ENCODE results near the gene CAMTA1.
A peak's percentile ranks its signal among the peaks of the same experiment; 100 is the strongest.

CAMTA1 gene

GRCh38 chr1:6962478-6962995 lies 177.3 kb downstream of the CAMTA1 start:
- Histone ChIP-seq H3K27ac (ENCODE audit: insufficient read depth, low read depth, low read length, poor library complexity, severe bottlenecking) (no peak overlapping the region), H3K27me3 (ENCODE audit: control insufficient read depth, insufficient read depth, low read length, poor library complexity, severe bottlenecking) (peaks cover 7% of the 10 kb centered on the region), H3K9me3 (ENCODE audit: control insufficient read depth, low read length) (no peaks in the 10 kb centered on the region), H3K4me3 (ENCODE audit: insufficient read depth, low read depth, low read length) (no peak overlapping the region), H3K36me3 (ENCODE audit: control insufficient read depth, insufficient read depth, low read length) (no peaks in the 10 kb centered on the region), H3K4me1 (ENCODE audit: control insufficient read depth, insufficient read depth, low read length) (peaks cover 19% of the 10 kb centered on the region)
- WGBS, 2 experiments: 0% methylated on average over 14 of the region's 14 CpGs

DNA sequence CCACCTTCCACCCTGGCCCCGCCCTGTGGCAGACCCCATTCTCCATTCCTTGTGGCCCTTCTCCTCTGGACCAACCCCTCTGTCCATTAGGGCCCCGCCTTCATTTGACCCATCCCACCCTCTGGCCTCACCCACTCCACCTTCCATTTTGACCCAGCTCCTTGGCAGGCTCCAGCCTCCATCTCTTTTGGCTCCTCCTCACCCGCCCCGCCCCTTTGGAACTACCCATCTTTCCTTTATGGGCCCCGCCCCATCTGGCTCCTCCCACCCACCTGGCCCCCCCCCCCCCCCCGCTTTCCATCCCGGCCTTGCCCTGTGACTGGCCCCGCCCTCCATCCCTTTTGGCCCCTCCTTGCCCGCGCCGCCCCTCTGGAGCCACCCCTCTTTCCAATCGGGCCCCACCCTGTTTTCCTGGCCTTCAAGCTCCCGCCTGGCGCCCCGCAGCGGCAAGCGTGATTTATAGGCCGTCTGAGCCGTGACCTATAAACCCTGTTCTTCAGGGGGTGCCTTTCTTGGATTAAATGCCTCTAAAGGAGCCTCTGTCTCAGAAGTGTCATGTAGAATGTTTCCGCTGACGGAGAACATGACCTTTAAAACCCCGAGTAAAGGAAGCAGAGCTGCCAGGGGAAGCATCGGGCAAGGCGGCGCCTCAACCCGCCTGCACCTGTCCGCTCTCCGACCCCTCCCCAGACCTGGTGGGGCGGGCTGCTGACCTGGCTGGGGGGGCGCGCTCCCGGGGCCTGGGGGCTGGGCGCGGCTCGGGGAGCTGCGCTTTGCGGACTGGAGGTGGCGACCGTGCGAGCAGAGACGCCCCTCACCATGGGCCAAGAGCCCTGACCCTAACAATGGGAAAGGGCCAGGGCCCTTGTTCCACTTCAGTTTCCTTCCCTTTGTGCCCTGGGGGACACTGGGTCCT lies 178.0 kb downstream of the CAMTA1 start:
- Histone ChIP-seq H3K27me3 (ENCODE audit: control insufficient read depth, insufficient read depth, low read length, poor library complexity, severe bottlenecking) (peaks cover 7% of the 10 kb centered on the region), H3K36me3 (ENCODE audit: control insufficient read depth, insufficient read depth, low read length) (no peaks in the 10 kb centered on the region), H3K4me1 (ENCODE audit: control insufficient read depth, insufficient read depth, low read length) (peaks cover 19% of the 10 kb centered on the region), H3K27ac (ENCODE audit: insufficient read depth, low read depth, low read length, poor library complexity, severe bottlenecking) (no peak overlapping the region), H3K9me3 (ENCODE audit: control insufficient read depth, low read length) (no peaks in the 10 kb centered on the region), H3K4me3 (ENCODE audit: insufficient read depth, low read depth, low read length) (peak overlapping the region; percentile 35)
- 3 to 4% methylated on average over 37 to 38 of the region's 41 CpGs for WGBS, 2 experiments

DNA sequence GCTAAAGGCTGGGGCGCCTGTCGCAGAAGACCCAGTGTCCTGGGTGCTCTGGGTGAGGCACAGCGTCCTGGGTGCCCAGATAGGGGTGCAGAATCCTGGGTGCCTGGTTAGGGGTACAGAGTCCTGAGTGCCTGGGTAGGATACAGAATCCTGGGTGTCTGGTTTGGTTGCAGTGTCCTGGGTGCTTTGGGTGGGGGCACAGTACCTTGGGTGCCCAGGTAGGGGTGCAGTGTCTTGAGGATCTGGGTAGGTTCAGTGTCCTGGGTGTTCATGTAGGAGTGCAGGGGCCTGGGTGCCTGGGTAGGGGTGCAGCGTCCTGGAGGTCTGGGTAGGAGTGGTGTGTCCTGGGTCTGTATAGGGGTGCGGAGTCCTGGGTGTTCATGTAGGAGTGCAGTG lies 178.7 kb downstream of the CAMTA1 start:
- Histone ChIP-seq H3K4me3 (ENCODE audit: insufficient read depth, low read depth, low read length) (peak overlapping the region; percentile 35), H3K4me1 (ENCODE audit: control insufficient read depth, insufficient read depth, low read length) (peaks cover 19% of the 10 kb centered on the region), H3K9me3 (ENCODE audit: control insufficient read depth, low read length) (no peaks in the 10 kb centered on the region), H3K36me3 (ENCODE audit: control insufficient read depth, insufficient read depth, low read length) (no peaks in the 10 kb centered on the region), H3K27ac (ENCODE audit: insufficient read depth, low read depth, low read length, poor library complexity, severe bottlenecking) (no peak overlapping the region), H3K27me3 (ENCODE audit: control insufficient read depth, insufficient read depth, low read length, poor library complexity, severe bottlenecking) (peaks cover 7% of the 10 kb centered on the region)
- WGBS, 2 experiments: 83 to 87% methylated on average over 5 of the region's 5 CpGs

GRCh38 chr1:6965083-6965934 lies 180.1 kb downstream of the CAMTA1 start:
- peaks cover 7% of the 10 kb centered on the region for H3K27me3 ChIP-seq (ENCODE audit: control insufficient read depth, insufficient read depth, low read length, poor library complexity, severe bottlenecking)
- WGBS, 2 experiments: 86% methylated on average over 15 of the region's 15 CpGs
- H3K9me3 ChIP-seq (ENCODE audit: control insufficient read depth, low read length): no peaks in the 10 kb centered on the region
- H3K4me3 ChIP-seq (ENCODE audit: insufficient read depth, low read depth, low read length): no peak overlapping the region
- H3K36me3 ChIP-seq (ENCODE audit: control insufficient read depth, insufficient read depth, low read length): no peaks in the 10 kb centered on the region
- no peak overlapping the region for H3K27ac ChIP-seq (ENCODE audit: insufficient read depth, low read depth, low read length, poor library complexity, severe bottlenecking)
- H3K4me1 ChIP-seq (ENCODE audit: control insufficient read depth, insufficient read depth, low read length): peaks cover 15% of the 10 kb centered on the region

- Histone ChIP-seq H3K4me3 (ENCODE audit: insufficient read depth, low read depth, low read length) (no peak overlapping the region), H3K9me3 (ENCODE audit: control insufficient read depth, low read length) (no peaks in the 10 kb centered on the region), H3K4me1 (ENCODE audit: control insufficient read depth, insufficient read depth, low read length) (peaks cover 11% of the 10 kb centered on the region), H3K36me3 (ENCODE audit: control insufficient read depth, insufficient read depth, low read length) (no peaks in the 10 kb centered on the region), H3K27me3 (ENCODE audit: control insufficient read depth, insufficient read depth, low read length, poor library complexity, severe bottlenecking) (peaks cover 7% of the 10 kb centered on the region), H3K27ac (ENCODE audit: insufficient read depth, low read depth, low read length, poor library complexity, severe bottlenecking) (no peak overlapping the region)
- WGBS, 2 experiments: 88 to 91% methylated on average over 7 of the region's 7 CpGs
Measured at GRCh38 chr1:6965935-6966241, 180.6 kb downstream of the CAMTA1 start.

DNA sequence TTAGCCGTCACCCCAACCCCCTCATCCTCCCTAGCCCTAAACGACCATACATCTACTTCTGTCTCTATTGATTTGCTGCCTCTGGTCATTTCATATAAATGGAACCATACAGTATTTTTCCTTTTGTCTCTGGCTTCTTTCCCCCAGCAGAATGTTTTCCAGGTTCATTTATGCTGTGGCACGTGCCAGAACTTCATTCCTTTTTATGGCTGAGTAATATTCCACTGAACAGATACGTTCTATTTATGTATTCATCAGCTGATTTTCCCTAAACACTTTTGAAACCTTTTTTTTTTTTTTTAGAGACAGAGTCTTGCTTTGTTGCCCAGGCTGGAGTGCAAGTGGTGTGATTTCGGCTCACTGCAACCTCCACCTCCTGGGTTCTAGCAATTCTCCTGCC lies 181.1 kb downstream of the CAMTA1 start:
- no peak overlapping the region for H3K4me3 ChIP-seq (ENCODE audit: insufficient read depth, low read depth, low read length)
- H3K27ac ChIP-seq (ENCODE audit: insufficient read depth, low read depth, low read length, poor library complexity, severe bottlenecking): no peak overlapping the region
- no peaks in the 10 kb centered on the region for H3K9me3 ChIP-seq (ENCODE audit: control insufficient read depth, low read length)
- H3K36me3 ChIP-seq (ENCODE audit: control insufficient read depth, insufficient read depth, low read length): no peaks in the 10 kb centered on the region
- WGBS, 2 experiments: 90 to 96% methylated on average over 5 of the region's 5 CpGs
- H3K27me3 ChIP-seq (ENCODE audit: control insufficient read depth, insufficient read depth, low read length, poor library complexity, severe bottlenecking): peaks cover 7% of the 10 kb centered on the region
- H3K4me1 ChIP-seq (ENCODE audit: control insufficient read depth, insufficient read depth, low read length): peaks cover 13% of the 10 kb centered on the region

- H3K4me3 ChIP-seq (ENCODE audit: insufficient read depth, low read depth, low read length): no peak overlapping the region
- peaks cover 7% of the 10 kb centered on the region for H3K27me3 ChIP-seq (ENCODE audit: control insufficient read depth, insufficient read depth, low read length, poor library complexity, severe bottlenecking)
- no peaks in the 10 kb centered on the region for H3K36me3 ChIP-seq (ENCODE audit: control insufficient read depth, insufficient read depth, low read length)
- no peaks in the 10 kb centered on the region for H3K9me3 ChIP-seq (ENCODE audit: control insufficient read depth, low read length)
- H3K27ac ChIP-seq (ENCODE audit: insufficient read depth, low read depth, low read length, poor library complexity, severe bottlenecking): no peak overlapping the region
- H3K4me1 ChIP-seq (ENCODE audit: control insufficient read depth, insufficient read depth, low read length): peaks cover 14% of the 10 kb centered on the region
- 88 to 89% methylated on average over 8 of the region's 8 CpGs for WGBS, 2 experiments
Measured at GRCh38 chr1:6967431-6968111, 182.3 kb downstream of the CAMTA1 start.

GRCh38 chr1:6969106-6969505 lies 183.9 kb downstream of the CAMTA1 start:
- Histone ChIP-seq H3K36me3 (ENCODE audit: control insufficient read depth, insufficient read depth, low read length) (no peaks in the 10 kb centered on the region), H3K27me3 (ENCODE audit: control insufficient read depth, insufficient read depth, low read length, poor library complexity, severe bottlenecking) (peaks cover 2% of the 10 kb centered on the region), H3K9me3 (ENCODE audit: control insufficient read depth, low read length) (no peaks in the 10 kb centered on the region), H3K4me3 (ENCODE audit: insufficient read depth, low read depth, low read length) (no peak overlapping the region), H3K4me1 (ENCODE audit: control insufficient read depth, insufficient read depth, low read length) (peaks cover 6% of the 10 kb centered on the region), H3K27ac (ENCODE audit: insufficient read depth, low read depth, low read length, poor library complexity, severe bottlenecking) (no peak overlapping the region)
- 93 to 95% methylated on average over 13 of the region's 13 CpGs for WGBS, 2 experiments

DNA sequence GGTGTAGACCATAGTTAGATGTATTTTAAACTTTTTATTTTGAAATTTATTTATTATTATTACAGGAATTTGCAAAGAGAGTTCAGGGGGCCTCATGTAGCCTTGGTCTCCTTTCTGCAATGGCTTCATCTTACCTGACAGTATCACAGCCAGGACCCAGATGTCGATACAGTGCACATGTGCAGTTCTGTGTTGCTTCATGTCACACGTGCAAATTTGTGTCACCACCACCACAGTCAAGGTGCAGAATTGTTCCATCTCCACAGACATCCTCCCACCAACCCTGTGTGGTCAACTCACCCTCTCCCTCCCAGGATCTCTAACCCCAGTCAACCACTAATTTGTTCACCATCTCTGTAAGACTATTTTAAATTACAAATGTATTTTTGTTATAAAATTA lies 184.5 kb downstream of the CAMTA1 start:
- Histone ChIP-seq H3K27me3 (ENCODE audit: control insufficient read depth, insufficient read depth, low read length, poor library complexity, severe bottlenecking) (no peaks in the 10 kb centered on the region), H3K9me3 (ENCODE audit: control insufficient read depth, low read length) (no peaks in the 10 kb centered on the region)
- 87 to 88% methylated on average over 2 of the region's 2 CpGs for WGBS, 2 experiments

GRCh38 chr1:6970221-6970620 lies 185.0 kb downstream of the CAMTA1 start:
- Histone ChIP-seq H3K4me3 (ENCODE audit: insufficient read depth, low read depth, low read length) (no peak overlapping the region), H3K36me3 (ENCODE audit: control insufficient read depth, insufficient read depth, low read length) (no peaks in the 10 kb centered on the region), H3K4me1 (ENCODE audit: control insufficient read depth, insufficient read depth, low read length) (peaks cover 6% of the 10 kb centered on the region), H3K9me3 (ENCODE audit: control insufficient read depth, low read length) (no peaks in the 10 kb centered on the region), H3K27me3 (ENCODE audit: control insufficient read depth, insufficient read depth, low read length, poor library complexity, severe bottlenecking) (no peaks in the 10 kb centered on the region), H3K27ac (ENCODE audit: insufficient read depth, low read depth, low read length, poor library complexity, severe bottlenecking) (no peak overlapping the region)
- WGBS, 2 experiments: 95 to 97% methylated on average over 11 of the region's 11 CpGs

More for the DNA sequence above, 184.5 kb downstream of the CAMTA1 start:
- H3K4me1 ChIP-seq (ENCODE audit: control insufficient read depth, insufficient read depth, low read length): peaks cover 6% of the 10 kb centered on the region
- no peak overlapping the region for H3K4me3 ChIP-seq (ENCODE audit: insufficient read depth, low read depth, low read length)
- no peaks in the 10 kb centered on the region for H3K36me3 ChIP-seq (ENCODE audit: control insufficient read depth, insufficient read depth, low read length)
- no peak overlapping the region for H3K27ac ChIP-seq (ENCODE audit: insufficient read depth, low read depth, low read length, poor library complexity, severe bottlenecking)
